ENCODE data around the gene KCNJ3.

The KCNJ3 gene

GRCh38 chr2:154771664-154772284 is 73.3 kb downstream of the KCNJ3 start:
- no peak for TF ChIP-seq CTCF (conservative IDR thresholded peaks at IDR 0.05; ENCODE audit: control insufficient read depth, insufficient read depth, low read depth, low read length)
- DNase-seq (ENCODE audit: low read depth): no peak
- H3K4me3 ChIP-seq (ENCODE audit: control insufficient read depth, low read depth, low read length): no peak overlapping the region

DNA sequence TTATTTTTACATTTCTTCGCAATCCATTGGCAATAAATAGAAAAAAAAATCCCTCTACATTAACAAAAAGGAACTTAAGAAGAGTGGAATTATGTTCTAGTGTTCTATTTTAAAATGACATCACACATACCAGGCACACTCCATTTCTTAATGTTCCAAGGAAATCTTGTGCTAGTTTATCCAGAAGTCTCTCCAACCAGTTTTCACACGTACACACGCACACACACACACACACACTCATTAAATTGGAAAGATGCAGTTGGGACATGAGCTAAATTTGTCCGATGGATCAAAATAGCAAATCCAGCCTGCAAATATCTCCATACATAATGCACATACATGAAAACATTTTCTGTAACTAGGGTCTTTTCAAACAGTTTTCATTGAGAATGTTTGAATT is 78.3 kb downstream of the KCNJ3 start:
- DNase-seq (ENCODE audit: low read depth): no peak
- H3K4me3 ChIP-seq (ENCODE audit: control insufficient read depth, low read depth, low read length): no peak overlapping the region
- no peak for TF ChIP-seq CTCF (conservative IDR thresholded peaks at IDR 0.05; ENCODE audit: control insufficient read depth, insufficient read depth, low read depth, low read length)

DNA sequence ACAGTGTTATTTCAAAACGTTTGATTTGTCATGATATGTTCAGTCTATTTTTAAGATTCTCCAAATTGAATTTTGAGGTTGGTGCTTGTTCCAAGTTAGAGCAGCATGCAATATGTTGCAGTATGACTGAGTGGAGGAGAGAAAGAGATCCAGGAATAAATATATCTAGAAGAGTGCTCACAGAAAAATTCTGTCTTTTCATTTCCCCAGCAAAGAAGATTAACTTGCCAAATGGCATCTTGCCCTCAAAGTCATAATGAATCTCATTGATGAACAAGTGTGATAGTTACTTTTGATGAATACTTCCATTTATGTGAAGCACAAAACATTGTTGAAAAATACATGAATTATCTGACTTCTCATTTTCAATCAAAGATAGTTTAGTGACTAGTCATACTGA is 95.9 kb downstream of the KCNJ3 start:
- no peak for TF ChIP-seq CTCF (conservative IDR thresholded peaks at IDR 0.05; ENCODE audit: control insufficient read depth, insufficient read depth, low read depth, low read length)
- H3K4me3 ChIP-seq (ENCODE audit: control insufficient read depth, low read depth, low read length): no peak overlapping the region
- no peak for DNase-seq (ENCODE audit: low read depth)

- no peak for DNase-seq (ENCODE audit: low read depth)
- no peak for TF ChIP-seq CTCF (conservative IDR thresholded peaks at IDR 0.05; ENCODE audit: control insufficient read depth, insufficient read depth, low read depth, low read length)
- H3K4me3 ChIP-seq (ENCODE audit: control insufficient read depth, low read depth, low read length): no peak overlapping the region
These were observed 97.2 kb downstream of the KCNJ3 start for GRCh38 chr2:154795651-154796050.

GRCh38 chr2:154804451-154804850 is 106.0 kb downstream of the KCNJ3 start:
- TF ChIP-seq CTCF (conservative IDR thresholded peaks at IDR 0.05; ENCODE audit: control insufficient read depth, insufficient read depth, low read depth, low read length): no peak
- DNase-seq (ENCODE audit: low read depth): no peak
- H3K4me3 ChIP-seq (ENCODE audit: control insufficient read depth, low read depth, low read length): no peak overlapping the region

DNA sequence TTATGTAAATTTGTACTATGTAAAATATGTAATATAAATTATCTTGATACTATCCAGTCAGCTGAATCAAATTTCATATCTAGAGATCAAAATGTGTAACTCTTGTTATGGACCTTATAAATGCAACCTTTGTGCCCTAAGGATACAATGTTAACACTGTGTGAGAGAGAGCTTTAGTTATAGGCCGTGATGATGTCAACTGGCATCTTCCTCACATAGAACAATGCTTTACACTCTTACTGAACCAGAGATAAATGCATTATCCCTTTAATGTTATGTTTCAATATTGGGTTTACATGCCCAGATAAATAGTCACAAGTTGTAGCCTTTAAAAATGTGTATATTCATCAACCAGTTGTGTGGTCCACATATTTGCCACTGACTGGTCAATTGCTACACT is 115.1 kb downstream of the KCNJ3 start:
- H3K4me3 ChIP-seq (ENCODE audit: control insufficient read depth, low read depth, low read length): no peak overlapping the region
- no peak for TF ChIP-seq CTCF (conservative IDR thresholded peaks at IDR 0.05; ENCODE audit: control insufficient read depth, insufficient read depth, low read depth, low read length)
- DNase-seq (ENCODE audit: low read depth): no peak

- no peak for DNase-seq (ENCODE audit: low read depth)
- H3K4me3 ChIP-seq (ENCODE audit: control insufficient read depth, low read depth, low read length): no peak overlapping the region
- TF ChIP-seq CTCF (conservative IDR thresholded peaks at IDR 0.05; ENCODE audit: control insufficient read depth, insufficient read depth, low read depth, low read length): no peak
These were observed 116.4 kb downstream of the KCNJ3 start for GRCh38 chr2:154814856-154815255.

Measured in fibroblast of mammary gland (primary cell).